ACC112 (cell line): ENCODE measurements around the gene ITPR1.

ENCODE experiments used
- H2AFZ ChIP-seq: fragments of 200-600 bp; sonication (generic); one replicate; pipeline ENCODE4 v1.6.0; 2017; ENCODE audit warnings: antibody characterized with exemption, low read length; ENCODE audit not compliant: unreplicated experiment
- H3K27ac ChIP-seq: fragments of 200-600 bp; sonication (generic); 2 replicates; pipeline ENCODE4 v1.5.1; 2014; ENCODE audit warnings: low read depth, mild to moderate bottlenecking, antibody characterized with exemption, low read length, moderate library complexity
- H3K27me3 ChIP-seq: fragments of 200-600 bp; sonication (generic); 2 replicates; pipeline ENCODE4 v1.6.1; 2014; ENCODE audit warnings: mild to moderate bottlenecking, antibody characterized with exemption, low read length, moderate library complexity, mixed read lengths; ENCODE audit not compliant: insufficient read depth
- H3K36me3 ChIP-seq: fragments of 200-600 bp; sonication (generic); 2 replicates; pipeline ENCODE4 v1.6.1; 2016; ENCODE audit warnings: mild to moderate bottlenecking, antibody characterized with exemption, low read length, moderate library complexity, mixed read lengths; ENCODE audit not compliant: insufficient read depth
- H3K4me1 ChIP-seq: fragments of 200-600 bp; sonication (generic); one replicate; pipeline ENCODE4 v1.6.1; 2016; ENCODE audit warnings: low read length, mixed read lengths; ENCODE audit not compliant: insufficient read depth, unreplicated experiment, control insufficient read depth
- H3K4me3 ChIP-seq: fragments of 200-600 bp; sonication (generic); 2 replicates; pipeline ENCODE4 v1.5.1; 2014; ENCODE audit warnings: mild to moderate bottlenecking, low read depth, low read length
- H3K79me2 ChIP-seq: fragments of 200-600 bp; sonication (generic); one replicate; pipeline ENCODE4 v1.6.0; 2016; ENCODE audit warnings: low read length; ENCODE audit not compliant: control insufficient read depth, unreplicated experiment, insufficient read depth

The ITPR1 gene

DNA sequence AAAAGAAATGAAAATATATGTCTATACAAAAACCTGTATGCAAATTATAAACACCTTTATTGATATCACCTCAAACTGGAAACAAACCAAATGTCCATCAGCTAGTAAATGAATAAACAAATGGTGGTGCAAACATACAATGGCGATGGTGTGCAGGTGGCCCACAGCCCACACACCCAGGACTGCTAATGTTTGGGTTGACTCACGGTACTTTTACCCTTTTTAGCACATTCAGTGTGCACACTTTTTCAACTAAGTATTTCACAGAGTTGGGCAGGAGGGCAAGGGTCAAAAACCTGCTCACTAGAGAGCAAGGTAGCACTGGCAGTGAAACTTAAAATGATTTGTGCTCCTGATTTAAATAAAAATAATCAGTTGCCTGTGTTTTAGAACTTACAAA lies 363.0 kb downstream of the ITPR1 start:
- no peaks in the 10 kb centered on the region for H3K27me3 ChIP-seq
- H3K4me3 ChIP-seq: no peak overlapping the region
- no peaks in the 10 kb centered on the region for H3K79me2 ChIP-seq
- no peak overlapping the region for H3K27ac ChIP-seq
- H2AFZ ChIP-seq: no peak overlapping the region
- H3K36me3 ChIP-seq: no peaks in the 10 kb centered on the region
- H3K4me1 ChIP-seq: no peaks in the 10 kb centered on the region

DNA sequence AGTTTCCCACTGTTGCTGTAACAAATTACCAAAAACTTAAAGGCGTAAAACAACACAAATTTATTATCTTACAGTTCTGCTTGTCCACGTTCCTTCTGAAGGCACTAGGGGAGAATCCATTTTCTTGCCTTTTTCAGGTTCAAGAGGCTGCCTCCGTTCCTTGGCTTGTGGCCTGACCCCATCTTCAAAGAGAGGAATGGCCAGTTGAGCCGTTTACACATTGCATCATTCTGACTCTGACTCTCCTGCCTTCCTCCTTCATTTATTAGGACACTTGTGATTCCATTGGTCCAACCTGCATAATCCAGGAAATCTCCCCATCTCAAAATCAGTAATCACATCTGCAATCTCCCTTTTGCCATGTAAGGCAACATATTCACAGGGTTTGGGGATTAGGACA lies 363.4 kb downstream of the ITPR1 start:
- H3K27ac ChIP-seq: no peak overlapping the region
- no peak overlapping the region for H2AFZ ChIP-seq

GRCh38 chr3:4856986-4857385 lies 363.8 kb downstream of the ITPR1 start:
- no peaks in the 10 kb centered on the region for H3K27me3 ChIP-seq
- H3K27ac ChIP-seq: no peak overlapping the region

More for the DNA sequence above, 363.4 kb downstream of the ITPR1 start:
- H3K4me1 ChIP-seq: no peaks in the 10 kb centered on the region
- no peaks in the 10 kb centered on the region for H3K79me2 ChIP-seq
- H3K27me3 ChIP-seq: no peaks in the 10 kb centered on the region
- no peak overlapping the region for H3K4me3 ChIP-seq
- no peaks in the 10 kb centered on the region for H3K36me3 ChIP-seq

GRCh38 chr3:4859788-4860187 lies 366.6 kb downstream of the ITPR1 start:
- Histone ChIP-seq H3K27ac (no peak overlapping the region), H2AFZ (no peak overlapping the region), H3K4me1 (no peaks in the 10 kb centered on the region), H3K36me3 (no peaks in the 10 kb centered on the region; the same call in 1 of the 2 replicates), H3K27me3 (no peaks in the 10 kb centered on the region), H3K79me2 (no peaks in the 10 kb centered on the region), H3K4me3 (no peak overlapping the region)

More at GRCh38 chr3:4856986-4857385, 363.8 kb downstream of the ITPR1 start:
- Histone ChIP-seq H3K4me1 (no peaks in the 10 kb centered on the region), H3K4me3 (no peak overlapping the region), H3K36me3 (no peaks in the 10 kb centered on the region), H2AFZ (no peak overlapping the region), H3K79me2 (no peaks in the 10 kb centered on the region)

DNA sequence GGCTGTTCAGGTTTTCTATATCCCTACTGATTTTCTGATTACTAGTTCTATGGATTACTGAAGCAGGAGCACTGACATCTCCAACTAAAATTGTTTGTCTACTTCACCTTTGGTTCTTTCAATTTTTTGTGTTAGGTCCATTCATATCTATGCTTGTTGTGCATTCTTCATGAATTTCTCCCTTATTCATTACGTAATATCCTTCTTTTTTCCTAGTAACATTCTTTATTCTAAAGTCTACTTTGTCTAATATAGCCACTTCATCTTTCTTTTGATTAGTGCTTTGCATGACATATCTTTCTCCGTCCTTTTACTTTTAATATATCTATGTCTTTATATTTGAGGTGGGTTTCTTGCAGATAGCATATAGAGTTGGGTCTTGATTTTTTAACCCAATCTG lies 369.8 kb downstream of the ITPR1 start:
- peaks cover 14% of the 10 kb centered on the region for H3K4me1 ChIP-seq
- H3K4me3 ChIP-seq: no peak overlapping the region
- H3K27me3 ChIP-seq: no peaks in the 10 kb centered on the region
- H3K79me2 ChIP-seq: no peaks in the 10 kb centered on the region
- H3K27ac ChIP-seq: no peak overlapping the region
- H3K36me3 ChIP-seq: no peaks in the 10 kb centered on the region; the same call in 1 of the 2 replicates
- H2AFZ ChIP-seq: no peak overlapping the region

GRCh38 chr3:4864503-4864902 lies 371.4 kb downstream of the ITPR1 start:
- H3K79me2 ChIP-seq: no peaks in the 10 kb centered on the region
- H2AFZ ChIP-seq: no peak overlapping the region
- H3K4me1 ChIP-seq: peaks cover 15% of the 10 kb centered on the region
- no peak overlapping the region for H3K4me3 ChIP-seq
- H3K27me3 ChIP-seq: no peaks in the 10 kb centered on the region
- no peak overlapping the region for H3K27ac ChIP-seq
- H3K36me3 ChIP-seq: no peaks in the 10 kb centered on the region; the same call in 1 of the 2 replicates

DNA sequence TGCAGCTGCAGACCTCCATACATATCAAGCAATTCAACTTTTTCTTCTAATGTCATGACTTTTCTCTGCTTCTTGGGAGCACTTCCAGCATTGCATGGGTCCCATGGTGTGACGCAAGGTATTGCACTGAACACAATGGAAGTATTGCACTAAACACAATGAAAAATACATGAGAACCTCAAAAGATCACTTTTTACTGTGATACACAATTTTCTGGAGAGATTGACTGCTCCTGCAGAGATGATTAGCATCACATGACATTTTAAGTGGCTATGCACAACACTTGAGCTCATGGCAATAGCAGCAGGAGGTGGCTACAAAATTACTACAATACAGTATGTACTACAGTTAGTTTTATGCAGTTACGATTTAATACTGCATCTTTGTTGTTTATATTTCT lies 372.6 kb downstream of the ITPR1 start:
- no peaks in the 10 kb centered on the region for H3K27me3 ChIP-seq
- no peak overlapping the region for H3K4me3 ChIP-seq
- no peak overlapping the region for H2AFZ ChIP-seq
- peaks cover 15% of the 10 kb centered on the region for H3K4me1 ChIP-seq
- H3K36me3 ChIP-seq: no peaks in the 10 kb centered on the region; the same call in 1 of the 2 replicates
- H3K79me2 ChIP-seq: no peaks in the 10 kb centered on the region
- no peak overlapping the region for H3K27ac ChIP-seq

DNA sequence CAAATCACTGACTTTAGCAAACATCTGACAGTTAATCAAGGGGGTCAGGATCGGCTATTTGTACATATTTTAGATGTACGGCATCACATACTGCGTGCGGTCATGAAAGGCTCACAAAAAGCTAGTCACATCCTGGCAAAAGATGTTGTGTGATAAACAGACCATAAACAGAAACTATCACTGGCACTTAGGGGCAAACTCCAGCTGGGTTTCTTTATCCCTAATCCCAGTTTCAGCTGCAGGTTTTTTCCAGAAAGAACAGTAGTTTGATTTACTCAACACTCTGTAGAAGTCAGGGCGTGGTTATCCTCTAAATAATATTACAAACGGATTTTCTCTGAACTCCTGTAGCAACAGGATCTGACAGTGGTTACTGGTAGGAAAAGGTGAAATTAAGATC lies 373.7 kb downstream of the ITPR1 start:
- Histone ChIP-seq H3K79me2 (no peaks in the 10 kb centered on the region), H3K36me3 (no peaks in the 10 kb centered on the region; the same call in 1 of the 2 replicates), H3K4me3 (peak overlapping the region; percentile 80), H3K27ac (peak overlapping the region; percentile 82), H2AFZ (peak overlapping the region; percentile 90), H3K4me1 (peaks cover 15% of the 10 kb centered on the region), H3K27me3 (no peaks in the 10 kb centered on the region)

GRCh38 chr3:4877173-4877787 lies 384.1 kb downstream of the ITPR1 start:
- Histone ChIP-seq H3K27me3 (no peaks in the 10 kb centered on the region), H3K4me3 (no peak overlapping the region), H3K4me1 (no peaks in the 10 kb centered on the region), H3K79me2 (no peaks in the 10 kb centered on the region), H2AFZ (no peak overlapping the region), H3K36me3 (no peaks in the 10 kb centered on the region), H3K27ac (no peak overlapping the region)

- no peaks in the 10 kb centered on the region for H3K36me3 ChIP-seq
- H3K27ac ChIP-seq: no peak overlapping the region
- H3K27me3 ChIP-seq: no peaks in the 10 kb centered on the region
- H3K4me3 ChIP-seq: no peak overlapping the region
- H3K79me2 ChIP-seq: no peaks in the 10 kb centered on the region
- H2AFZ ChIP-seq: no peak overlapping the region
- H3K4me1 ChIP-seq: no peaks in the 10 kb centered on the region
These were observed 387.7 kb downstream of the ITPR1 start for GRCh38 chr3:4880850-4881249.

GRCh38 chr3:4882548-4882947 lies 389.4 kb downstream of the ITPR1 start:
- Histone ChIP-seq H2AFZ (no peak overlapping the region), H3K27me3 (no peaks in the 10 kb centered on the region), H3K79me2 (no peaks in the 10 kb centered on the region), H3K4me1 (no peaks in the 10 kb centered on the region), H3K4me3 (no peak overlapping the region), H3K36me3 (no peaks in the 10 kb centered on the region), H3K27ac (no peak overlapping the region)
